Heart left ventricle (tissue), 16 donors: Measurements from ENCODE around the gene COL28A1. TPM values are rescaled to one million over a fixed set of nuclear protein-coding genes. Genes with fewer than 3 reads are reported as not detected.

Source experiments
- ATAC-seq, 4 donors: fragments of 200-7000 bp; cut with Tn5 transposase; one replicate each; pipeline ENCODE4 v1.9.1; 2020 to 2022; ENCODE audit warnings: moderate library complexity in 4 of 4, mild to moderate bottlenecking in 3 of 4, moderate number of reproducible peaks in 1 of 4
- DNase-seq, 5 donors: peaks; one replicate each; pipeline ENCODE4 v3.0.0-alpha.2; 2020
- H3K27ac ChIP-seq, 12 donors: fragments of 200-600 bp; sonication (generic) in 4 of 12; one replicate each; pipeline versions ENCODE4 v1.5.0 to v1.8.0; 2016 to 2022; ENCODE audit warnings: mild to moderate bottlenecking in 2 of 12
- H3K27me3 ChIP-seq, 9 donors: fragments of 200-600 bp; sonication (generic) in 2 of 9; one replicate each; pipeline versions ENCODE4 v1.5.1 to v1.8.0; 2016 to 2022; ENCODE audit warnings: mild to moderate bottlenecking in 3 of 9
- H3K36me3 ChIP-seq, 9 donors: fragments of 200-600 bp; sonication (generic) in 2 of 9; one replicate each; pipeline versions ENCODE4 v1.5.0 to v1.8.0; 2018 to 2022; ENCODE audit warnings: mild to moderate bottlenecking in 2 of 9
- H3K4me1 ChIP-seq, 12 donors: fragments of 200-600 bp; sonication (generic) in 4 of 12; one replicate each; pipeline versions ENCODE4 v1.5.0 to v1.8.0; 2016 to 2022; ENCODE audit warnings: mild to moderate bottlenecking in 3 of 12
- H3K4me3 ChIP-seq, 12 donors: fragments of 200-600 bp; sonication (generic) in 4 of 12; one replicate each; pipeline versions ENCODE4 v1.5.0 to v1.8.0; 2017 to 2022; ENCODE audit warnings: mild to moderate bottlenecking in 9 of 12, moderate library complexity in 4 of 12
- H3K9me3 ChIP-seq, 12 donors: fragments of 200-600 bp; sonication (generic) in 4 of 12; one replicate each; pipeline versions ENCODE4 v1.5.0 to v1.8.0; 2016 to 2022; ENCODE audit warnings: mild to moderate bottlenecking in 1 of 12
- CTCF ChIP-seq, 12 donors: fragments of 200-600 bp; sonication (generic) in 4 of 12; IDR thresholded peaks; one replicate each; pipeline versions ENCODE4 v1.5.0 to v1.8.0; 2018 to 2022; ENCODE audit warnings: antibody characterized with exemption in 12 of 12, mild to moderate bottlenecking in 5 of 12
- POLR2A ChIP-seq, 2 donors: fragments of 450-650 bp; IDR thresholded peaks; one replicate each; pipeline ENCODE4 v1.6.1; 2017; ENCODE audit warnings: antibody characterized with exemption in 2 of 2, mild to moderate bottlenecking in 2 of 2, moderate library complexity in 2 of 2
- WGBS, 4 donors: extraction: QIAGEN DNeasy Blood & Tissue Kit in 2 of 4; methylation state at CpG; one replicate each; pipeline versions ENCODE4 v1.1.5 to v1.1.7; 2013 to 2018; 5-methylcytosine and 5-hydroxymethylcytosine counted together
- intact Hi-C, 10 donors: fragments of 100-400 bp; cut with DNase I; formaldehyde crosslinking; loops; one replicate each; pipeline versions ENCODE4 v1.11.1 to v1.14.2; 2022
- polyA plus RNA-seq, 2 donors: library from polyadenylated mRNA; stranded (reverse); fragments of 200-250 nt; gene quantifications; one replicate each; pipeline ENCODE4 v1.2.3, GENCODE V29; 2013
- total RNA-seq, 9 donors: library from RNA; depleted of rRNA in 2 of 9; stranded (reverse); fragments of >200 nt in 2 of 9; fragmentation: NEBNext Ultra II Directional in 3 of 9; extraction: Animal tissue kit (Norgen Biotek cat#: 25700) in 3 of 9; gene quantifications; one replicate each; pipeline versions ENCODE4 v1.1.0 to v1.2.4, GENCODE V29; 2016 to 2023
- donor health status: ischemic (EF 13 %, LVEDD 7.1; RV severe dilation, severe dysfunction).
- donor health status: healthy with polysubstance abuse.
- donor health status: DM: no; HTN: yes; CAD: no.
- donor health status: DM: no; HTN: no; CAD: no.
- donor health status: ischemic (EF 25% LVEDD 6.9; RV normal size, moderate dysfunction).
- donor health status: ischemic (EF 25% LVEDD 5.7; RV mildly dilated, moderate dysfunction).
- donor health status: healthy.
- donor health status: DM: yes; HTN: yes; CAD: no.
- donor health status: ischemic (EF 35%, LVEDD 5.7; RV mildly dilated, moderate dysfunction).
- donor health status: nonischemic (EF 11% LVEDD 7.7; RV severe dilation, severe dysfunction).
- donor health status: DM: yes; HTN: yes; CAD: no.
- donor health status: PGD.
- donor health status: ischemic (EF 29% LVEDD 5.4; RV normal size, mild dysfunction).
- donor health status: nonischemic (EF 23%, LVEDD 6.1; RV moderate dilation, normal function).

The COL28A1 gene
- total and polyA plus RNA-seq, 11 donors = 0.28 to 4.4 (median 1.2) TPM

- Histone ChIP-seq H3K27me3 (no peaks in the 10 kb centered on the region), H3K4me3 (no peak overlapping the region), H3K36me3 (no peaks in the 10 kb centered on the region), H3K27ac (no peak overlapping the region), H3K9me3 (no peaks in the 10 kb centered on the region), H3K4me1 (no peaks in the 10 kb centered on the region)
- 0 to 43% (median 41%) methylated on average over 1 of the region's 1 CpG for WGBS, 4 donors
- DNase-seq (no peak), ATAC-seq (no peak)
- intact Hi-C loops = no loop called here
- no peak for TF ChIP-seq CTCF (IDR thresholded peaks at IDR 0.05)
- TF ChIP-seq POLR2A (IDR thresholded peaks at IDR 0.05) = no peak
Measured at GRCh38 chr7:7495171-7495570, 40.5 kb downstream of the COL28A1 start.

GRCh38 chr7:7491044-7491443, 44.6 kb downstream of the COL28A1 start:
- Histone ChIP-seq H3K4me3 (no peak overlapping the region), H3K36me3 (no peaks in the 10 kb centered on the region), H3K27me3 (no peaks in the 10 kb centered on the region), H3K27ac (no peak overlapping the region), H3K9me3 (peaks cover 0 to 20% (median 9%) of the 10 kb centered on the region in 12 donors), H3K4me1 (no peaks in the 10 kb centered on the region)
- DNase-seq (no peak), ATAC-seq (no peak)
- intact Hi-C loops = no loop called here
- no peak for TF ChIP-seq POLR2A (IDR thresholded peaks at IDR 0.05)
- no peak for TF ChIP-seq CTCF (IDR thresholded peaks at IDR 0.05)
- 61 to 72% (median 64%) methylated on average over 3 of the region's 3 CpGs for WGBS, 4 donors

- WGBS, 4 donors = 59 to 66% (median 62%) methylated on average over 2 of the region's 2 CpGs
Measured at GRCh38 chr7:7490003-7490402, 45.7 kb downstream of the COL28A1 start.

GRCh38 chr7:7489546-7489945, 46.1 kb downstream of the COL28A1 start:
- Histone ChIP-seq H3K4me1 (no peaks in the 10 kb centered on the region), H3K36me3 (no peaks in the 10 kb centered on the region), H3K4me3 (no peak overlapping the region), H3K9me3 (peaks cover 0 to 31% (median 11%) of the 10 kb centered on the region in 12 donors), H3K27me3 (no peaks in the 10 kb centered on the region), H3K27ac (no peak overlapping the region)
- DNase-seq = no peak
- TF ChIP-seq POLR2A (IDR thresholded peaks at IDR 0.05) (no peak), CTCF (IDR thresholded peaks at IDR 0.05) (no peak)
- intact Hi-C loops = loop anchor here in 1 of 10 donors (10.0 kb wide), 1 partner anchor 55 kb away; no protein-coding TSS in a partner anchor
- ATAC-seq = no peak
- WGBS, 4 donors = 81 to 86% (median 83%) methylated on average over 2 of the region's 2 CpGs

More at GRCh38 chr7:7490003-7490402, 45.7 kb downstream of the COL28A1 start:
- intact Hi-C loops = no loop called here
- Histone ChIP-seq H3K27ac (no peak overlapping the region), H3K4me3 (no peak overlapping the region), H3K36me3 (no peaks in the 10 kb centered on the region), H3K9me3 (peaks cover 0 to 27% (median 11%) of the 10 kb centered on the region in 12 donors), H3K27me3 (no peaks in the 10 kb centered on the region), H3K4me1 (no peaks in the 10 kb centered on the region)
- no peak for TF ChIP-seq CTCF (IDR thresholded peaks at IDR 0.05)
- no peak for TF ChIP-seq POLR2A (IDR thresholded peaks at IDR 0.05)
- no peak for ATAC-seq
- DNase-seq = no peak
